DND-41 (cell line): ENCODE data around the gene SLC25A25.

Experiments
- EZH2 ChIP-seq: IDR thresholded peaks from 3 replicates; pipeline ENCODE4 v1.6.1; 2012; ENCODE audit warnings: borderline replicate concordance, low read depth, mild to moderate bottlenecking, moderate library complexity, low read length, inconsistent platforms; ENCODE audit not compliant: severe bottlenecking
- TF ChIP-seq, protein P1 (sequence below): IDR thresholded peaks from 2 replicates; pipeline ENCODE4 v1.5.1; 2012; ENCODE audit warnings: borderline replicate concordance, low read length, moderate library complexity, mild to moderate bottlenecking; ENCODE audit not compliant: poor library complexity, severe bottlenecking; ENCODE audit errors: extremely low read depth

DNA sequence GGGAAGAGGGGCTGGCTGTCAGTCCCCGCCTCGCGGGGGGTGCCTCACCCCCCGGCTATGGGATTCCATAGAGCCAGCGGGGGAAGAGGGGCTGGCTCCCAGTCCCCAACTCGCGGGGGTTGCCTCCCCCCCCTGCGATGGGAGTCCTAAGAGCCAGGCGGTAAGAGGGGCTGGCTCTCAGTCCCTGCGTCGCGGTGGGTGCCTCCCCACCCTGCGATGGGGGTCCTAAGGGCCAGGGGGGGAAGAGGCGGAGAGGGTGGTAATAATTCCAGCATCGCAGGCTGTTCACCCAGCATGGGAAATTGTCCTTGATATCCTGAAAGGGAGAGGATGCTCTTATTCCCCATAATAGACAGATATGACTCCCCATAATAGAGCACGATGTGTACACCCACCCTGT, 71.6 kb downstream of the SLC25A25 start:
- TF ChIP-seq, protein P1, sequence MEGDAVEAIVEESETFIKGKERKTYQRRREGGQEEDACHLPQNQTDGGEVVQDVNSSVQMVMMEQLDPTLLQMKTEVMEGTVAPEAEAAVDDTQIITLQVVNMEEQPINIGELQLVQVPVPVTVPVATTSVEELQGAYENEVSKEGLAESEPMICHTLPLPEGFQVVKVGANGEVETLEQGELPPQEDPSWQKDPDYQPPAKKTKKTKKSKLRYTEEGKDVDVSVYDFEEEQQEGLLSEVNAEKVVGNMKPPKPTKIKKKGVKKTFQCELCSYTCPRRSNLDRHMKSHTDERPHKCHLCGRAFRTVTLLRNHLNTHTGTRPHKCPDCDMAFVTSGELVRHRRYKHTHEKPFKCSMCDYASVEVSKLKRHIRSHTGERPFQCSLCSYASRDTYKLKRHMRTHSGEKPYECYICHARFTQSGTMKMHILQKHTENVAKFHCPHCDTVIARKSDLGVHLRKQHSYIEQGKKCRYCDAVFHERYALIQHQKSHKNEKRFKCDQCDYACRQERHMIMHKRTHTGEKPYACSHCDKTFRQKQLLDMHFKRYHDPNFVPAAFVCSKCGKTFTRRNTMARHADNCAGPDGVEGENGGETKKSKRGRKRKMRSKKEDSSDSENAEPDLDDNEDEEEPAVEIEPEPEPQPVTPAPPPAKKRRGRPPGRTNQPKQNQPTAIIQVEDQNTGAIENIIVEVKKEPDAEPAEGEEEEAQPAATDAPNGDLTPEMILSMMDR, result no peak
- TF ChIP-seq EZH2, result no peak
